ENCODE data around the gene EYA4.
A peak's percentile ranks its signal among the peaks of the same experiment; 100 is the strongest.

EYA4 gene

DNA sequence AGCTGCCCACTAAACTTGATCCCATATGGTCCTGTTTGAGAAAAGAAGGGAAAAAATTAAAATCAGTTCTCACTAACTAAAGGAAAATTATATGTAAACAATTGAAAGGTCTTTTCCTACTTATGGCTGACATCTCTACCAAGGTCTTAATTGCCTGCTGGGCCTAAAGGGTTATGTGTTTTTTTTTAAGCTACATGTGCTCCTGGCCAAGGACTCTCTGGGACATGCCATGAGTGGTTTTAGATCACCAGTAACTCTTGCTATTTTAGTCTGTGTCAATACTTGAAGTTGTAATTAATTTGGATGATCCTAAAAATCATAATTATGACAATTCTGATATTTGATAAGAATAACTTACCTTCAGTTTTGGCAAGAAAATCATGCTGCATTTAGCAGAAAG lies 35.9 kb upstream of the EYA4 start:
- no peak for TF ChIP-seq CTCF (conservative IDR thresholded peaks at IDR 0.05; ENCODE audit: low read depth, low read length)
- no peak overlapping the region for H3K4me3 ChIP-seq (ENCODE audit: low read depth, low read length)
- DNase-seq (ENCODE audit: low read depth) = no peak

GRCh38 chr6:133206942-133207341 lies 34.2 kb upstream of the EYA4 start:
- TF ChIP-seq CTCF (conservative IDR thresholded peaks at IDR 0.05; ENCODE audit: low read depth, low read length) = no peak

GRCh38 chr6:133207754-133208153 lies 33.4 kb upstream of the EYA4 start:
- no peak overlapping the region for H3K4me3 ChIP-seq (ENCODE audit: low read depth, low read length)
- no peak for TF ChIP-seq CTCF (conservative IDR thresholded peaks at IDR 0.05; ENCODE audit: low read depth, low read length)
- DNase-seq (ENCODE audit: low read depth) = no peak

More at GRCh38 chr6:133206942-133207341, 34.2 kb upstream of the EYA4 start:
- DNase-seq (ENCODE audit: low read depth) = no peak
- H3K4me3 ChIP-seq (ENCODE audit: low read depth, low read length) = no peak overlapping the region

GRCh38 chr6:133208183-133208755 lies 32.9 kb upstream of the EYA4 start:
- TF ChIP-seq CTCF (conservative IDR thresholded peaks at IDR 0.05; ENCODE audit: low read depth, low read length) = no peak
- H3K4me3 ChIP-seq (ENCODE audit: low read depth, low read length) = no peak overlapping the region
- peak; percentile 37 for DNase-seq (ENCODE audit: low read depth)

DNA sequence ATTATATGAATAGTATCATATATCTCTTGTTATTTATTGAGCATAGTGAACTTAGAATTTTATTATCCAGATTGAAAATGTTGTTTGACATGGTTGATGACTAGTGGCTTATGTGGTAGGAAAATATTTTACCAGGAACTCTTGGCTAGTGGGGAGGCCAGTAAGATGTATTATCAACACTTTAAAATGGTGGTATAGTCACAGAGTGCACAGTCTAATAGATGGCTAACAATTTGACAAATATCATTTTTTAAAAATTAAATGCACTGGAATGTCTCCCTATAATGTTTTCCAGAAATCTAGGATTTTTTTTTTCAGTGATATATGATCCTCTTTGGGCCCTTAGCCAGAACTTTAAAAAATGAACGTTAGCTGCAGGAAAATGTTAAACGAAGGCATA lies 26.9 kb upstream of the EYA4 start:
- no peak overlapping the region for H3K4me3 ChIP-seq (ENCODE audit: low read depth, low read length)
- DNase-seq (ENCODE audit: low read depth) = no peak
- TF ChIP-seq CTCF (conservative IDR thresholded peaks at IDR 0.05; ENCODE audit: low read depth, low read length) = no peak

DNA sequence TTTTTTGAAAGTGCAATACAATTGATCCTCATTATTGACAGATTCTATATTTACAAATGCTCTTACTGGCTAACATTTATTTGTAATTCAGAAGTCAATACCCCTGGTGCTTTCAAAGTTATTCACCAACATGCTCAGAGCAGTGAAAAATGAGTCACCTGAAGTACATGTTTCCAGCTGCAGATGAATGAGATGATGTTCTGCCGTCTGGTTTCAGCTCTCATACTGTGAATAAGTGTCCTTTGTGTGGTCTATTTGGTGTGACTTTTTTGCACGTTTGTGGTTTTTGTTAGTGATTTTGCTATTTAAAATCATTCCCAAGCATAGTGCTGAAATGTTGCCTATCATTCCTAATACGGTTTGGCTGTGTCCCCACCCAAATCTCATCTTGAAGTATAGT lies 22.3 kb upstream of the EYA4 start:
- TF ChIP-seq CTCF (conservative IDR thresholded peaks at IDR 0.05; ENCODE audit: low read depth, low read length) = no peak
- no peak for DNase-seq (ENCODE audit: low read depth)
- no peak overlapping the region for H3K4me3 ChIP-seq (ENCODE audit: low read depth, low read length)

DNA sequence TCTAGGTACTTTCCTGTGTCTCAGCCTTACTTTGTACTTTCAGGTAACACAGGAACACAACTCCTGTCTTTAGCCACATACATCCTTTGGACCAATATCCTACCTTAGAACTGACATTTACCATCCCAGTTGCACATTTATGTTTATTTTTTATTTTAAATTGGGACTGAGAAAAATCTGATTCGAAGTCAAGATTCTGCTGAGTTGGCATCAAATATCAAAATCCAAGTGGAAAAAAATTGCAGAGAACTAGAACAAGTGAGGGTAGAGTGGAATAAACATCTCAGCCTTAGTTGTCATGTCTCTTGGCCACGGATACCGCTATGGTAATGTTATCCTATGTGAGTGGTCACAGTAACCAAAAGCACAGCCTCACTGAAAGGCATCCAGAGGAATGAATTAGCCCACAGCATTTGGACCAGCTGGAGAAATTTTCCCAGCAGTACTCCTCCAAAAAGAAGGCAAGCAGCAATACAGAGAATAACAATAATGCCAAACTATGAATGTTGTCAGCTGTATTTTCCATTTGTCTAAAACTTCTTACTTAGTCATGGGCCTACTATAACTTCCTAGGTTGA lies 17.6 kb upstream of the EYA4 start:
- no peak for DNase-seq (ENCODE audit: low read depth)
- H3K4me3 ChIP-seq (ENCODE audit: low read depth, low read length) = no peak overlapping the region
- TF ChIP-seq CTCF (conservative IDR thresholded peaks at IDR 0.05; ENCODE audit: low read depth, low read length) = no peak
